Astrocyte (in vitro differentiated cells and primary cell): ENCODE measurements around the gene PRDM12.

ENCODE experiments used
- EZH2 ChIP-seq: IDR thresholded peaks from 2 replicates; pipeline ENCODE4 v1.6.1; 2012; ENCODE audit warnings: mild to moderate bottlenecking, low read length, inconsistent platforms; ENCODE audit not compliant: insufficient read depth
- TF ChIP-seq, protein P1 (sequence below): IDR thresholded peaks from 2 replicates; pipeline ENCODE4 v1.5.1; 2011; ENCODE audit warnings: low read depth, mild to moderate bottlenecking, inconsistent platforms, low read length, moderate library complexity; ENCODE audit not compliant: insufficient read depth

DNA sequence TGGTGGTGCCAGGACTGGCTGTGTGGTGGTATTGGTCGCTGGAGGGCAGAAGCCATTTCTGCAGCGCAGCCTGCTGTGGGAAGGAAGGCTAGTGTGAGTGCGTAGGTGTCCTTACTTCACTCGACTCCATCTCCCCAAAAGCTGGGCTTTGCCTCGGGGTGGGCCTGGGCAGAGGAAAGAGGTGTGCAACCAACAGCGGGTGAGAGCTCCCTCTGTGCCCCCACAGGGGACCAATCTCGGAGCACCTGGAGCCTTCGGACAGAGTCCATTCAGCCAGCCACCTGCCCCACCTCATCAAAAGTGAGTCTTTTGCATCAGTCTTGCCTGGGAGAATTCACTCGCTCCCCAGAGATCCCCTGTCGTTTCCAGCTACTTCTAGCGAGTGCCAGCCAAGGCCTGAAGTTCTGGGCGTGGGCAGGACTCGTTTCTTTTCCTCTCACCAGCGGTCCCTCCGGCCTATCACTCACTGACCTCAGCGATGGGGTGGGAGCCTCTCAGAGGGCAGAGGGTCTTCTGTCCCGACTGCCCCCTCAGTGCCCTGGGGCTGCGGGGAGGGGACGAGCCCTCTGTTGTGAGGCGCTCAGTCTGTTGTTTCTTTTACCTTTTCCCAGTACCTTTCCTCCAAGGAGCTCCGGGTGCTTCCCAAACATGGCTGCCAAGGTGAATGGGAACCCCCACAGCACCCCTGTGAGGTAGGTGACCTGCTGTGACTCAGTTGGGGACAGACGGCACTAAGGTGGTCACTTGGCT lies 32.9 kb upstream of the PRDM12 start:
- TF ChIP-seq, protein P1, sequence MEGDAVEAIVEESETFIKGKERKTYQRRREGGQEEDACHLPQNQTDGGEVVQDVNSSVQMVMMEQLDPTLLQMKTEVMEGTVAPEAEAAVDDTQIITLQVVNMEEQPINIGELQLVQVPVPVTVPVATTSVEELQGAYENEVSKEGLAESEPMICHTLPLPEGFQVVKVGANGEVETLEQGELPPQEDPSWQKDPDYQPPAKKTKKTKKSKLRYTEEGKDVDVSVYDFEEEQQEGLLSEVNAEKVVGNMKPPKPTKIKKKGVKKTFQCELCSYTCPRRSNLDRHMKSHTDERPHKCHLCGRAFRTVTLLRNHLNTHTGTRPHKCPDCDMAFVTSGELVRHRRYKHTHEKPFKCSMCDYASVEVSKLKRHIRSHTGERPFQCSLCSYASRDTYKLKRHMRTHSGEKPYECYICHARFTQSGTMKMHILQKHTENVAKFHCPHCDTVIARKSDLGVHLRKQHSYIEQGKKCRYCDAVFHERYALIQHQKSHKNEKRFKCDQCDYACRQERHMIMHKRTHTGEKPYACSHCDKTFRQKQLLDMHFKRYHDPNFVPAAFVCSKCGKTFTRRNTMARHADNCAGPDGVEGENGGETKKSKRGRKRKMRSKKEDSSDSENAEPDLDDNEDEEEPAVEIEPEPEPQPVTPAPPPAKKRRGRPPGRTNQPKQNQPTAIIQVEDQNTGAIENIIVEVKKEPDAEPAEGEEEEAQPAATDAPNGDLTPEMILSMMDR = no peak
- TF ChIP-seq EZH2 = no peak
